Activated CD4-positive, alpha-beta memory T cell treated with anti-CD3 and anti-CD28 coated beads, Interleukin-2, amount 10 ng/mL, durations not matched to agents 7 days and 5 days (primary cell): Measurements from ENCODE around the gene MKX. TPM values are rescaled to one million over a fixed set of nuclear protein-coding genes. Genes with fewer than 3 reads are reported as not detected.

ENCODE experiments used
- CTCF ChIA-PET: fragments of 350-600 bp; sonication (Branson Sonifier 250); formaldehyde crosslinking; loops from one replicate; lab custom pipeline; 2021; ENCODE audit warnings: antibody characterized with exemption, inconsistent platforms; lab: Charles Lee
- POLR2A ChIA-PET: fragments of 350-600 bp; sonication (Branson Sonifier 250); formaldehyde crosslinking; loops from one replicate; lab custom pipeline; 2021; ENCODE audit warnings: antibody characterized with exemption; lab: Charles Lee
- DNase-seq: peaks from one replicate; pipeline ENCODE4 v3.0.0-alpha.2; 2020
- H3K27ac Mint-ChIP-seq: one replicate; pipeline ENCODE4 v1.8.0; 2021; ENCODE audit warnings: mild to moderate bottlenecking, mixed read lengths
- H3K27me3 Mint-ChIP-seq: one replicate; pipeline ENCODE4 v1.8.0; 2021; ENCODE audit warnings: mixed read lengths
- H3K36me3 Mint-ChIP-seq: one replicate; pipeline ENCODE4 v1.8.0; 2021; ENCODE audit warnings: low read depth, mixed read lengths
- H3K4me1 Mint-ChIP-seq: one replicate; pipeline ENCODE4 v1.8.0; 2021; ENCODE audit warnings: mixed read lengths
- H3K4me3 Mint-ChIP-seq: one replicate; pipeline ENCODE4 v1.8.0; 2021; ENCODE audit warnings: mild to moderate bottlenecking, mixed read lengths
- H3K9me3 Mint-ChIP-seq: one replicate; pipeline ENCODE4 v1.8.0; 2021; ENCODE audit warnings: mixed read lengths
- total RNA-seq, 2 experiments: library from RNA; stranded (reverse); gene quantifications; one replicate each; pipeline ENCODE4 v1.2.3, GENCODE V29; 2021

MKX gene
- total RNA-seq, 2 experiments from 2014 or later = 0.23 TPM; not detected in 1

DNA sequence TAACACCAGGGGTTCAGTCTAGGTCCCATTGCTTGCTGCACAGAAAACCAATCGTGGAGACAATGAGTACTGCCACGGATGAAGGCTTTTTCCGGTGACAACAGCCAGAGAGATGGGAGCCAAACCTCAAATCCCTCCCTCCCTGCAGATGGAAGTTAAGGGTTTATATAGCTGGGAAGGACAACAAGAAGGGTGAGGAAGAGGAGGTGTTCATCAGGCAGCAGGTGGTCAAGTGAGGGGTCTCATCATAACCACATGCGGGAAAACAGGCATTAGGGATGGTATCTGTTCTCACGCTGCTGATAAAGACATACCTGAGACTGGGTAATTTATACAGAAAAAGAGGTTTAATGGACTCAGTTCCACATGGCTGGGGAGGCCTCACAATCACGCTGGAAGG, 91.3 kb downstream of the MKX start:
- Mint-ChIP-seq H3K27ac (no peak overlapping the region), H3K27me3 (peaks cover 2% of the 10 kb centered on the region), H3K36me3 (no peaks in the 10 kb centered on the region), H3K9me3 (no peaks in the 10 kb centered on the region), H3K4me3 (no peak overlapping the region), H3K4me1 (peaks cover 2% of the 10 kb centered on the region)
- ChIA-PET POLR2A (no interaction called here), CTCF (interaction anchor here (1.0 kb wide), 1 partner anchor 208 kb away, joined by 4 read pairs; no protein-coding TSS in a partner anchor)
- DNase-seq = no peak

DNA sequence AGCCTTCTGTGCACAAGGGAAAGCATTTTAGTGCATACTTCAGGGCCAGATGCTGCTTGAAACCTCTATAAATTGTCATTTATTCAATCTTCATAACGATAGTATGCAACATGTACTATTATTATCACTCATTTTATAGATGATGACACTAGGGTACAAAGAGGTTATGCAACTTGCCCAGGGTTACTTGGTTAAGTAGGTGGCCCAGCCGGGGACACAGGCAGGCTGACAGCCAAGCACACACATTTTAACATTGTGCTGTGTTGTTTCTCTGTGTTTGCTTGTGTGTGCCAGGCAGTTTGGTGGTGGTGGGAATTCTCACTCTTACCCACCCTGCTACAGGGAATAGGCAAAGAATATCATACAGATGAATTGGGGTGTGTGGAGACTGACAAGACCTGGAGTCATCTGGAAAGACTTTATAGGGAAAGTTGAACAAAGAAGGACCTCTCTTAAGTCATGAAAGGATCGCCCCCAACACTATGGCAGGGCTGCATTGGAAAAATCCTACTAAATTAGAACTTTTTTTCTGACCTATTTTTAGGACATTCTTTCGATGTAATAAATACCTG, 98.9 kb downstream of the MKX start:
- POLR2A ChIA-PET = no interaction called here
- Mint-ChIP-seq H3K27me3 (peaks cover 9% of the 10 kb centered on the region), H3K36me3 (no peaks in the 10 kb centered on the region), H3K27ac (no peak overlapping the region), H3K9me3 (no peaks in the 10 kb centered on the region), H3K4me1 (no peaks in the 10 kb centered on the region), H3K4me3 (no peak overlapping the region)
- DNase-seq = no peak
- CTCF ChIA-PET = no interaction called here

DNA sequence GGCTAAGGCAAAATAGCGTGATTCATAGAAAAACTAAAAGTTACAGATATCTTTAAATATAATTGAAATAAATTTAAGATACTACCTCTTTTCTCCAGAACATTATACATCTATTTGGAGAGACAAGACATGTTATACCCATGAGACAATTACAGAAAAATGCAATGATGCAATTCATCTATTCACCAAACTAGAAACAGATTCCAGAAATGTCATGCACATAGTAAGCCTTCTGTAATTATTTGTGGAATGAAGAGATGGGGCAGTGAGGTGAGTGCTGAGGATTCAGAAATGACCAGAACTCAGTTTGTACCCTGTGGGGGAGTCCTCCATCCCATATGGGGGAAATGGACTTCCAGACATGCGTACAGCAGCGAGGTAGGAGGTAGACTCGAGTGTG, 99.4 kb downstream of the MKX start:
- H3K4me3 Mint-ChIP-seq = no peak overlapping the region
- ChIA-PET CTCF (no interaction called here), POLR2A (no interaction called here)
- no peaks in the 10 kb centered on the region for H3K4me1 Mint-ChIP-seq
- no peaks in the 10 kb centered on the region for H3K36me3 Mint-ChIP-seq
- no peak for DNase-seq
- H3K27ac Mint-ChIP-seq = no peak overlapping the region
- no peaks in the 10 kb centered on the region for H3K9me3 Mint-ChIP-seq
- peaks cover 10% of the 10 kb centered on the region for H3K27me3 Mint-ChIP-seq

DNA sequence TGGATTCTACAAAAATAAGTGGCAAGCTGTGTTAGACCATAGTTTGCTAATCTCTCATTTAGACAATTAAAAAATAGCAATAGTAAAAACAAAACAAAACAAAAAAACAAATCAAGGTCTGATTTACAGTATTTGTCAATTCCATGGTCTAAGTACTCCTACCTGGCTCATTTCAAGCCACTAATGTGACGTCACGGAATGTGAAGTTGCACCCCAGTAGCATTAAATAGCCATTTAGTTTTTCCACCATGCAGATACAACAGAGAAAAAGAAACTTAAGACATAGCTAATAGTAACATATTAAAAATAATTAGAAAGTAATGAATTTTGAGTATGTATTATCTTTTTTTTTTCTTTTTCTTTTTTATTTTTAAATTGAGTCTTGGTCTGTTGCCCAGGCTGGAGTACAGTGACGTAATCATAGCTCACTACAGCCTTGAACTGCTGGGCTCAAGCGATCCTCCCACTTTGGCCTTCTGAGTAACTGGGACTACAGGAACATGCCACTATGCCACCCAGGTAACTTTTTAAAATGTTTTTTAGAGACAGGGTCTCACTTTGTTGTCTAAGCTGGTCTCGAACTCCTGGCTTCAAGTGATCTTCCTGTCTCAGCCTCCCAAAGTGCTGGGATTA, 101.2 kb downstream of the MKX start:
- peaks cover 12% of the 10 kb centered on the region for H3K27me3 Mint-ChIP-seq
- no peak overlapping the region for H3K4me3 Mint-ChIP-seq
- DNase-seq = no peak
- ChIA-PET POLR2A (no interaction called here), CTCF (interaction anchor here (0.6 to 2.2 kb wide), 2 partner anchors 13 to 176 kb away, joined by 4 to 6 read pairs; no protein-coding TSS in a partner anchor)
- H3K4me1 Mint-ChIP-seq = no peaks in the 10 kb centered on the region
- H3K9me3 Mint-ChIP-seq = no peaks in the 10 kb centered on the region
- H3K36me3 Mint-ChIP-seq = no peaks in the 10 kb centered on the region
- no peak overlapping the region for H3K27ac Mint-ChIP-seq

DNA sequence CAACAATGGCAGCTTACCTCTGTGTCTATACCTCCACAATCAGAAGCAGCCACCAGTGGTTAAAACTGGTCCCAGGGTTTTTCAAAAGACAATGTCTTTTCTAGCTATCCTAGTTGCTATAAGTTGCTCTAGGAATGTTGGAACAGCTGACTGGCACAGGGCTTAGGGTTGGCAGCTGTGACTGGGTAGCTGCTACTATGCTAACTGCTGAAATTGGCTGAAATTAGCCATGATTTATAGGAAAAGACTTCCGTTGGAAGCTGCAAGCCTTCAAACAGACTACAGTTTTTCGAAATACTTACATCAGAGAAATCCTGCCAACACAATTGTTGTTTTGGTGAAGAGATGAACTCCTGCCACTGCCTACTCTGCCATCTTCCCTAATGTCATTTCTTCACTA, 102.3 kb downstream of the MKX start:
- Mint-ChIP-seq H3K9me3 (no peaks in the 10 kb centered on the region), H3K4me1 (no peaks in the 10 kb centered on the region), H3K27me3 (peaks cover 12% of the 10 kb centered on the region), H3K36me3 (no peaks in the 10 kb centered on the region), H3K27ac (no peak overlapping the region), H3K4me3 (no peak overlapping the region)
- DNase-seq = no peak
- CTCF ChIA-PET = no interaction called here
- POLR2A ChIA-PET = no interaction called here

DNA sequence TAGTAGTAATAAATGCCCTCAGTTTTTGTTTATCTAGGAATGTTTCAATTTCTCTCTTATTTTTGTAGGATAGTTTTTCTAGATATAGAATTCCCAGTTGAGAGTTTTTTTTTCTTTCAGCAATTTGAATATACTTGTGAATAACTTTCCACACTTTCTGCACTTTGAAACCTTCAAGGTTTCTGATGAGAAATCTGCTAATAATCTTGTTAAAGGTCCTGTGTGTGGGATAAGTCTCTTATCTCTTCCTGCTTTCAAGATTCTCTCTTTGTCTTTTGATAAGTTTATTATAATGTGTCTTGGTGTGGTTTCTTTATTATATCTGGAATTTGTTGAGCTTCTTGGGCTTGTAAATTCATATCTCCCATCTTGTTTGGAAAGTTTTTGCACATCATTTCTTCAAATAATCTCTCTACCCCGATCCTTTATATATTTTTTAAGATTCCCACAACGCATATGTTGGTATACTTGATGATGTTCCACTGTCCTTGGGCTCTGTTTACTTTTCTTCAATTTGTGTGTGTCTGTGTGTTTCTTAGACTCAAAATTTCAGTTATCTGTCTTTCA, 103.5 kb downstream of the MKX start:
- DNase-seq = no peak
- Mint-ChIP-seq H3K27me3 (peaks cover 12% of the 10 kb centered on the region), H3K4me3 (no peak overlapping the region), H3K9me3 (no peaks in the 10 kb centered on the region), H3K4me1 (no peaks in the 10 kb centered on the region), H3K27ac (no peak overlapping the region), H3K36me3 (no peaks in the 10 kb centered on the region)
- CTCF ChIA-PET = no interaction called here
- POLR2A ChIA-PET = no interaction called here

DNA sequence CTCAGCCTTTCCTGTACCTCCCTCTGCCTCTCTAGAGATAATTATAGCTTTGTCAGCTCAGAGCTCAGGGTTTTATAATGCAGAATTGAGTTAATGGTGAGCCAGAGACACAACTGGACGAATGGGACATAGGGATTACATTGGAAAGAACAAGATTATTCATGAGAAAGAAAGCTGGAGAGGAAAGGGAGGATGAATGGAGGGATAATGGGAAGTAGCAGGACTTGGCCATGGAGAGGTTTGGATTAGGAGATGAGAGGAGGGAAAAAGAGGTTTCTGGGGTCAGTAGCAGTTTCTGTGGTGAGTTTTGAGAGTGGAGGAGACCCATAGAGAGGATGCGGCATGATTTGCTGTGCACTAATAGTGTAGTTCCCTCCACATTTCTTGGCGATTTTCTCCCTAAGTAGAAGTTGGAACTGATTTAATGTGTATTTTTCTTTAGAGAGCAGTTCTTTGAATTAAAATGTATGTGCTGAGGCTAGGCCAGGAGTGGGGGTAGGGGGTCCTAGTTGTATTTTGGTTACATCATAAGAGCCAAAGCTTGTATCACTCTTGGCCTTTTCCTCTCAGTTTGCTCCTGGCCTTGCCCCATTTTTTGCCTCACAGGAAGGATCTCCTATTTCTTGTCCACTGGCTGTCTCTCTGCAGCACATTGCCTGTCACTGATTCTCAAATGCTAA, 107.4 kb downstream of the MKX start:
- no peaks in the 10 kb centered on the region for H3K9me3 Mint-ChIP-seq
- ChIA-PET POLR2A (no interaction called here), CTCF (interaction anchor here (0.6 kb wide), 1 partner anchor 11 kb away, joined by 4 read pairs; no protein-coding TSS in a partner anchor)
- no peaks in the 10 kb centered on the region for H3K4me1 Mint-ChIP-seq
- no peak for DNase-seq
- no peaks in the 10 kb centered on the region for H3K36me3 Mint-ChIP-seq
- no peak overlapping the region for H3K27ac Mint-ChIP-seq
- peaks cover 8% of the 10 kb centered on the region for H3K27me3 Mint-ChIP-seq
- no peak overlapping the region for H3K4me3 Mint-ChIP-seq

DNA sequence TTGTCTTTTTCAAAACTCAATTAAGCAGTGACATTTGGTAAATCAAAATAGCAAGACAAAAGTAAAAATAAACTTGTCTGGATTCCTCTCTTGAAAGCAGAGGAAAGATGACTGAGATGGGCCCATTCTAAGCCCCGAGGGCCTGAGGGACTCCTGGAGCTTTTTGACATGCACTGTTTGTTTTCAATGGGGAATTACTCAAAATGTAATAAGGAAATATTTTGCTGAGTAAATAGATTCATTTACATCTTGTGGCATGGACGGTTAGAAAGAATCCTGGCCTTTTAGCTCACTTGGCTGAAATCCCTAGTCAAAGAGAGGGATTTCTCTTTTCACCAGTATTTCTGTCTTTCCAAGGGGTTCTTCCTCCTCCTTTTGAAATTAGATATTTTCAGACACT, 108.0 kb downstream of the MKX start:
- no peak for DNase-seq
- ChIA-PET CTCF (interaction anchor here (0.6 to 0.7 kb wide), 2 partner anchors 10 to 835 kb away, joined by 3 to 4 read pairs; no protein-coding TSS in a partner anchor), POLR2A (no interaction called here)
- H3K27ac Mint-ChIP-seq = no peak overlapping the region
- H3K27me3 Mint-ChIP-seq = peaks cover 6% of the 10 kb centered on the region
- no peak overlapping the region for H3K4me3 Mint-ChIP-seq
- no peaks in the 10 kb centered on the region for H3K4me1 Mint-ChIP-seq
- H3K9me3 Mint-ChIP-seq = no peaks in the 10 kb centered on the region
- H3K36me3 Mint-ChIP-seq = no peaks in the 10 kb centered on the region

DNA sequence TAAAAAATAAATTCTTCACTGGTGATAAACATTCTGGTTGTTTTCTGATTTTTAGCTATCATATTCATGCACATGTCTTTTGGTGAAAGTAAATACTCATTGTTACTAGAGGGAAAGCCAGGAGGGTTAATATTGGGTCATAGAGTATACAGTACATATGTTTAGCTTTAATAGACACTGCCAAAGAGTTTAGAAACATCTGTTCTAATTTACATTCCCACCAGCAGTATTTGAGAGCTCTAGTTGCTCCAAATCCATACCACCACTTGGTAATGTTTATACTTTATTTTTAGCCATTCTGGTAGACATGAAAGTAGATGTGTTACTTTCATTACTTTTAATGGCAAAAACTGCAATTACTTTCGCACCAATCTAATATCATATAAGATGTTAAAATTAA, 108.8 kb downstream of the MKX start:
- ChIA-PET POLR2A (no interaction called here), CTCF (no interaction called here)
- no peaks in the 10 kb centered on the region for H3K9me3 Mint-ChIP-seq
- DNase-seq = no peak
- no peak overlapping the region for H3K27ac Mint-ChIP-seq
- H3K4me1 Mint-ChIP-seq = no peaks in the 10 kb centered on the region
- no peak overlapping the region for H3K4me3 Mint-ChIP-seq
- no peaks in the 10 kb centered on the region for H3K36me3 Mint-ChIP-seq
- H3K27me3 Mint-ChIP-seq = peaks cover 4% of the 10 kb centered on the region

DNA sequence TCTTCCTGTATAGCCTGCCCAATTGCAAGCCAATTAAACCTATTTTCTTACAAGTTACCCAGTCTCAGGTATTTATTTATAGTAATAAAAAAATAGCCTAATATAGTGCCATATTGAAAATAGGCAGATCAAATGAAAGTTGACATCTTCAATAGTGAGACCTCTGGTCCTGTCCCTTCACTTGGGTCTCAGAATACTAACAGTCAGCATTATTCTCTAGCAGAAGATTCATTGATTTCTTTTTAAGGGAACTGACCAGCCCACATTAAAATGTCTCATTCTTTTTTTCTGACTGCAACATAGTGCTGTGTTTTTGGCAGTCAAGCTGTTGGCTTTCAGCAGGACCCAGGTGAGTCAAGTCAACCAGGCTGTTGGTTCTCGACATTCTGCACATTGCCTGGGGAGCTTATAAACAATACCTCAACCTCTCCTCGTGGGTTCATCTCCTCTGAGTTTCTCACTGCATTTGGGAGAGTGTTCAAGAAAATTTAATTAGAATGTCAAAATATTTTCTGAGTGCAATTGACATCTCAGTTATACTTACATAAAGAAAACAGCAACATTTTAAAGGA, 109.8 kb downstream of the MKX start:
- ChIA-PET POLR2A (no interaction called here), CTCF (interaction anchor here (0.7 kb wide), 1 partner anchor 544 kb away, joined by 3 read pairs; no protein-coding TSS in a partner anchor)
- H3K9me3 Mint-ChIP-seq = no peaks in the 10 kb centered on the region
- H3K27ac Mint-ChIP-seq = no peak overlapping the region
- no peak for DNase-seq
- no peaks in the 10 kb centered on the region for H3K4me1 Mint-ChIP-seq
- H3K4me3 Mint-ChIP-seq = no peak overlapping the region
- H3K36me3 Mint-ChIP-seq = no peaks in the 10 kb centered on the region
- no peaks in the 10 kb centered on the region for H3K27me3 Mint-ChIP-seq

DNA sequence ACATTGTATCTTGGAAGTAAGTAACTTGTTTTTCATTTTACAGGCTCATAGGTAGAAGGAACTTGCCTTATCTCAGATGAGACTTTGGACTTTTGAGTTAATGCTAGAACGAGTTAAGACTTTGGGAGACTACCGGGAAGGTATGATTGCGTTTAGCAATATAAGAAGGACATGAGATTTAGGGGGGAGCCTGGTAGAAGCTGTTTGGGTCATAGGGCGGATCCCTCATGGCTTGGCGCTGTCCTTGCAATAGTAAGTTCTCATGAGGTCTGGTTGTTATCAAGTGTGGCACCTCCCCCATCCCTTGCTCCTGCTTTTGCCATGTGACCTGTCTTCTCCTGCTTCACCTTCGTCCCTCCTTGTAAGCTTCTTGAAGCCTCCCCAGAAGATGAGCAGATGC, 110.3 kb downstream of the MKX start:
- no peak overlapping the region for H3K4me3 Mint-ChIP-seq
- H3K36me3 Mint-ChIP-seq = no peaks in the 10 kb centered on the region
- H3K9me3 Mint-ChIP-seq = no peaks in the 10 kb centered on the region
- CTCF ChIA-PET = no interaction called here
- POLR2A ChIA-PET = no interaction called here
- H3K27ac Mint-ChIP-seq = no peak overlapping the region
- no peaks in the 10 kb centered on the region for H3K4me1 Mint-ChIP-seq
- no peak for DNase-seq
- no peaks in the 10 kb centered on the region for H3K27me3 Mint-ChIP-seq

DNA sequence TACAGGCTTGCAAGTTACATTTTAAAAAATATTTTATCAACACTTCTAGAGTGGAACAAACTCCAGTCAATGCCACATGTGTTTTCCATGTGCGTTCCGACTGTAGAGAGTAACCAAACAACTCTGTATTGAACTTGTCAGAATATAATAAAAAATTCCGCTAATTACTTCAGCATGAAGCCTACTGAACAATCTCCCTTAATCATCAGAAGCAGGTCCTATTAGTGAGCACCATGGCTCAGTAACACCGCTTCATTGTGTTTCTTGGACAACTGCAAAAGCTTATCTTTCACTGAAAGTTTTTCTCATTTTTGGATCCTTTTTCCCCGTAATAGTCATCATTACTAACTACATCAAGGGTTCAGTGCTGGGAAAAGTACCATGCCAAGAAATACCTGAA, 117.0 kb downstream of the MKX start:
- Mint-ChIP-seq H3K27ac (no peak overlapping the region), H3K4me1 (no peaks in the 10 kb centered on the region), H3K36me3 (no peaks in the 10 kb centered on the region), H3K27me3 (peaks cover 3% of the 10 kb centered on the region), H3K9me3 (no peaks in the 10 kb centered on the region), H3K4me3 (no peak overlapping the region)
- ChIA-PET CTCF (interaction anchor here (0.8 kb wide), 1 partner anchor 181 kb away, joined by 3 read pairs; no protein-coding TSS in a partner anchor), POLR2A (no interaction called here)
- no peak for DNase-seq

DNA sequence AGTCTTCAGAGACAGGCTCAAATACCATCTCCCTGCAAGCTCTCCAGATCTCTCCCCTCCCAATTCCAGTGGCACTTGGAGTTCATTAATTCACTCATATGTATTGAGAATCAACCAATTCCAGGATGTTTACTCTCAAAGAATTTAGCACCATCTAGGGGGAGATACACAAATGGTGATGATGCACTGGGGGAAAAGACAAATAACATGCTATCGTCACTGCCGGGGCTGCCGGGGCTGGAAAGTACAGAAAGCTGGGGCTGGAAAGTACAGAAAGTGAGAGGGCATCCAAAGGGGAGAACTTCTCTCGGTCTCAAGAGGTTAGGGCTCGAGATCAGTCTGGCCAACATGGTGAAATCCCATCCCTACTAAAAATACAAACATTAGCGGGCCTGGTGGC, 118.7 kb downstream of the MKX start:
- H3K9me3 Mint-ChIP-seq = no peaks in the 10 kb centered on the region
- no peaks in the 10 kb centered on the region for H3K36me3 Mint-ChIP-seq
- H3K4me3 Mint-ChIP-seq = no peak overlapping the region
- H3K27me3 Mint-ChIP-seq = peaks cover 4% of the 10 kb centered on the region
- no peaks in the 10 kb centered on the region for H3K4me1 Mint-ChIP-seq
- no peak for DNase-seq
- CTCF ChIA-PET = no interaction called here
- POLR2A ChIA-PET = no interaction called here
- H3K27ac Mint-ChIP-seq = no peak overlapping the region
